Measurements from ENCODE around the gene ZNF652. TPM values are rescaled to one million over a fixed set of nuclear protein-coding genes. Genes with fewer than 3 reads are reported as not detected.

Gene ZNF652
- 8.3 and 10.3 TPM in 2 replicates for total RNA-seq

DNA sequence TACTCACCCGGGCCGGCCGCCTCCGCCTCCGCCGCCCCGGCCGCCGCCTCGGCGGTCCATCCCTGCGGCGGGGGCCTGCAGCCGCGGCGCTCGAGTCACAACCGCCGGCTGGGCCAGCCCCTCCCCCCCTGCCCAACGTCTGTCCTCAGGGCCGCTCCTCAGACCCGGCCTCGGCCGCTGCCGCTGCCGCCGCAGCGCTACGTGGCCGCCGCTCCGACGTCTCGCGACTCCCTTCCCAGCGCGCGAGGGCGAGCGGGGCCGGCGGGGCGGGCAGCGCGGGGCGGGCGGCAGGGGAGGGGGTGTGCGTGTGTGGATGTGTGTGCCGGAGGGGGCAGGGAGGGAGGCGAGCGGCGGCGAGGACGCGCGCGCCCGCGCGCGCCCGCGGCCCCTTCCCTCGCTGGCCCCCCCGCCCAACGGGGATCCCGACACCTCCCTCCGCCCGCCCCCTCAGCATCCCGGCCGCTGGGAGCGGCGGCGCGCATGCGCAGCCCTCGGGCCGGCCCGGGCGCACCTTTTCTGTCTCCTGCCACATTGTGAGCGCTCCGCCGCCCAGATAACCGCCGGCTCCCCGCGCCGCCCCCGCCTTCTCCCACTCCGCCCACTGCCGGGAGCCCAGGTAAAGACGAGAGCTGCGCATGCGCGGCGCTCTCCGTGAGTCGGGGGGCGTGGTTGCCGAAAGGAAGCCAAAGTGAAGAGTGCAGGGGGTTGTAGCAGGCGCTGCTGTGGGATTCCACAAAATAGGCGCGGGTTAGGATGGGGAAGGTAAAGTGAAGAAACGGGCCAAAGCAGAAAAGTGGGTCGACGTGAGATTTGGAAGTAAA is at the start of gene ZNF652:
Gene ZNF652, minus strand, starts transcription at position 349 of the 821 bp plus-strand sequence. CDS start 44,525 bp downstream, outside the sequence.

Other genes with a start within 250 kb of the ZNF652 start
- 0.06 and 1.5 TPM in 2 replicates for gene B4GALNT2, start 229.5 kb downstream of the ZNF652 start, total RNA-seq
- gene GNGT2, start 151.7 kb downstream of the ZNF652 start, total RNA-seq, result 0.25 and 0.66 TPM in 2 replicates
- gene ABI3, start 151.5 kb downstream of the ZNF652 start, total RNA-seq, result 0.25 and 0.53 TPM in 2 replicates
- 0.12 and 0.66 TPM in 2 replicates for gene PHOSPHO1, start 131.5 kb downstream of the ZNF652 start, total RNA-seq
- 133 and 170 TPM in 2 replicates for gene PHB1, start 52.6 kb upstream of the ZNF652 start, total RNA-seq
- 0.06 and 0.13 TPM in 2 replicates for gene NGFR, start 133.0 kb upstream of the ZNF652 start, total RNA-seq
- gene NXPH3, start 213.6 kb upstream of the ZNF652 start, total RNA-seq, result 4.4 and 7.9 TPM in 2 replicates